ENCODE measurements around the gene ESRP2. TPM values are rescaled to one million over a fixed set of nuclear protein-coding genes. Genes with fewer than 3 reads are reported as not detected.

ESRP2 gene
- total and polyA plus RNA-seq, 2 donors, result 10.1 to 10.7 TPM

- H3K27me3 ChIP-seq (ENCODE audit: control insufficient read depth in 2 of 2, insufficient read depth in 1 of 2, low read length in 1 of 2), result no peaks in the 10 kb centered on the region
- H3K27ac ChIP-seq (ENCODE audit: low read depth in 1 of 2, low read length in 1 of 2), result peak overlapping the region in 1 of 2 donors; percentile 53
- no peak overlapping the region for H3K4me3 ChIP-seq (ENCODE audit: low read length in 2 of 2)
- DNase-seq (ENCODE audit: low read depth in 6 of 9, low spot score in 9 of 9), result no peak
- peaks cover 66 to 97% of the 10 kb centered on the region in 2 donors for H3K4me1 ChIP-seq (ENCODE audit: control insufficient read depth in 2 of 2, insufficient read depth in 2 of 2, low read length in 2 of 2)
- peaks cover 53 to 68% of the 10 kb centered on the region in 2 donors for H3K36me3 ChIP-seq (ENCODE audit: control insufficient read depth in 2 of 2, insufficient read depth in 2 of 2, low read length in 1 of 2)
- H3K9me3 ChIP-seq (ENCODE audit: control insufficient read depth in 2 of 2, insufficient read depth in 1 of 2, low read length in 1 of 2), result peaks cover 1 to 9% of the 10 kb centered on the region in 2 donors
- WGBS, result 97% methylated on average over 18 of the region's 18 CpGs
Observed at GRCh38 chr16:68255712-68256111, 19.8 kb upstream of the ESRP2 start.

- H3K27ac ChIP-seq (ENCODE audit: low read depth in 1 of 2, low read length in 1 of 2), result no peak overlapping the region
- peaks cover 52 to 70% of the 10 kb centered on the region in 2 donors for H3K36me3 ChIP-seq (ENCODE audit: control insufficient read depth in 2 of 2, insufficient read depth in 2 of 2, low read length in 1 of 2)
- H3K4me1 ChIP-seq (ENCODE audit: control insufficient read depth in 2 of 2, insufficient read depth in 2 of 2, low read length in 2 of 2), result peaks cover 50 to 83% of the 10 kb centered on the region in 2 donors
- no peak overlapping the region for H3K4me3 ChIP-seq (ENCODE audit: low read length in 2 of 2)
- H3K27me3 ChIP-seq (ENCODE audit: control insufficient read depth in 2 of 2, insufficient read depth in 1 of 2, low read length in 1 of 2), result no peaks in the 10 kb centered on the region
- peaks cover 0 to 6% of the 10 kb centered on the region in 2 donors for H3K9me3 ChIP-seq (ENCODE audit: control insufficient read depth in 2 of 2, insufficient read depth in 1 of 2, low read length in 1 of 2)
- WGBS, result 96% methylated on average over 4 of the region's 4 CpGs
- no peak for DNase-seq (ENCODE audit: low read depth in 6 of 9, low spot score in 9 of 9)
Observed at GRCh38 chr16:68253721-68254120, 17.8 kb upstream of the ESRP2 start.

GRCh38 chr16:68252383-68252782, 16.5 kb upstream of the ESRP2 start:
- peaks cover 43 to 83% of the 10 kb centered on the region in 2 donors for H3K4me1 ChIP-seq (ENCODE audit: control insufficient read depth in 2 of 2, insufficient read depth in 2 of 2, low read length in 2 of 2)
- WGBS, result 92% methylated on average over 5 of the region's 5 CpGs
- H3K9me3 ChIP-seq (ENCODE audit: control insufficient read depth in 2 of 2, insufficient read depth in 1 of 2, low read length in 1 of 2), result no peaks in the 10 kb centered on the region
- no peak for DNase-seq (ENCODE audit: low read depth in 6 of 9, low spot score in 9 of 9)
- no peaks in the 10 kb centered on the region for H3K27me3 ChIP-seq (ENCODE audit: control insufficient read depth in 2 of 2, insufficient read depth in 1 of 2, low read length in 1 of 2)
- H3K27ac ChIP-seq (ENCODE audit: low read depth in 1 of 2, low read length in 1 of 2), result peak overlapping the region in 1 of 2 donors; percentile 96
- no peak overlapping the region for H3K4me3 ChIP-seq (ENCODE audit: low read length in 2 of 2)
- H3K36me3 ChIP-seq (ENCODE audit: control insufficient read depth in 2 of 2, insufficient read depth in 2 of 2, low read length in 1 of 2), result peaks cover 56 to 68% of the 10 kb centered on the region in 2 donors

- Histone ChIP-seq H3K27me3 (ENCODE audit: control insufficient read depth in 2 of 2, insufficient read depth in 1 of 2, low read length in 1 of 2) (no peaks in the 10 kb centered on the region), H3K9me3 (ENCODE audit: control insufficient read depth in 2 of 2, insufficient read depth in 1 of 2, low read length in 1 of 2) (no peaks in the 10 kb centered on the region), H3K36me3 (ENCODE audit: control insufficient read depth in 2 of 2, insufficient read depth in 2 of 2, low read length in 1 of 2) (peaks cover 56 to 68% of the 10 kb centered on the region in 2 donors), H3K27ac (ENCODE audit: low read depth in 1 of 2, low read length in 1 of 2) (peak overlapping the region; percentile 67 to 96), H3K4me1 (ENCODE audit: control insufficient read depth in 2 of 2, insufficient read depth in 2 of 2, low read length in 2 of 2) (peaks cover 43 to 83% of the 10 kb centered on the region in 2 donors), H3K4me3 (ENCODE audit: low read length in 2 of 2) (no peak overlapping the region)
- 36% methylated on average over 5 of the region's 5 CpGs for WGBS
- peak in 2 of 9 donors; percentile 55 to 71 for DNase-seq (ENCODE audit: low read depth in 6 of 9, low spot score in 9 of 9)
Observed at GRCh38 chr16:68251832-68252231, 15.9 kb upstream of the ESRP2 start.

GRCh38 chr16:68250951-68251350, 15.0 kb upstream of the ESRP2 start:
- Histone ChIP-seq H3K9me3 (ENCODE audit: control insufficient read depth in 2 of 2, insufficient read depth in 1 of 2, low read length in 1 of 2) (no peaks in the 10 kb centered on the region), H3K27me3 (ENCODE audit: control insufficient read depth in 2 of 2, insufficient read depth in 1 of 2, low read length in 1 of 2) (no peaks in the 10 kb centered on the region), H3K4me1 (ENCODE audit: control insufficient read depth in 2 of 2, insufficient read depth in 2 of 2, low read length in 2 of 2) (peaks cover 44 to 83% of the 10 kb centered on the region in 2 donors), H3K36me3 (ENCODE audit: control insufficient read depth in 2 of 2, insufficient read depth in 2 of 2, low read length in 1 of 2) (peaks cover 53 to 63% of the 10 kb centered on the region in 2 donors), H3K4me3 (ENCODE audit: low read length in 2 of 2) (no peak overlapping the region), H3K27ac (ENCODE audit: low read depth in 1 of 2, low read length in 1 of 2) (peak overlapping the region in 1 of 2 donors; percentile 96)
- DNase-seq (ENCODE audit: low read depth in 6 of 9, low spot score in 9 of 9), result no peak
- 91% methylated on average over 6 of the region's 6 CpGs for WGBS

GRCh38 chr16:68249371-68249770, 13.4 kb upstream of the ESRP2 start:
- no peak overlapping the region for H3K4me3 ChIP-seq (ENCODE audit: low read length in 2 of 2)
- no peaks in the 10 kb centered on the region for H3K27me3 ChIP-seq (ENCODE audit: control insufficient read depth in 2 of 2, insufficient read depth in 1 of 2, low read length in 1 of 2)
- no peak overlapping the region for H3K27ac ChIP-seq (ENCODE audit: low read depth in 1 of 2, low read length in 1 of 2)
- WGBS, result 99% methylated on average over 4 of the region's 4 CpGs
- no peak for DNase-seq (ENCODE audit: low read depth in 6 of 9, low spot score in 9 of 9)
- H3K4me1 ChIP-seq (ENCODE audit: control insufficient read depth in 2 of 2, insufficient read depth in 2 of 2, low read length in 2 of 2), result peaks cover 51 to 78% of the 10 kb centered on the region in 2 donors
- H3K36me3 ChIP-seq (ENCODE audit: control insufficient read depth in 2 of 2, insufficient read depth in 2 of 2, low read length in 1 of 2), result peaks cover 38 to 47% of the 10 kb centered on the region in 2 donors
- no peaks in the 10 kb centered on the region for H3K9me3 ChIP-seq (ENCODE audit: control insufficient read depth in 2 of 2, insufficient read depth in 1 of 2, low read length in 1 of 2)

GRCh38 chr16:68247932-68248331, 12.0 kb upstream of the ESRP2 start:
- H3K27ac ChIP-seq (ENCODE audit: low read depth in 1 of 2, low read length in 1 of 2), result no peak overlapping the region
- 96% methylated on average over 4 of the region's 4 CpGs for whole genome bisulfite sequencing
- H3K4me1 ChIP-seq (ENCODE audit: control insufficient read depth in 2 of 2, insufficient read depth in 2 of 2, low read length in 2 of 2), result peaks cover 54 to 70% of the 10 kb centered on the region in 2 donors
- no peak overlapping the region for H3K4me3 ChIP-seq (ENCODE audit: low read length in 2 of 2)
- DNase-seq (ENCODE audit: low read depth in 6 of 9, low spot score in 9 of 9), result no peak
- no peaks in the 10 kb centered on the region for H3K9me3 ChIP-seq (ENCODE audit: control insufficient read depth in 2 of 2, insufficient read depth in 1 of 2, low read length in 1 of 2)
- H3K27me3 ChIP-seq (ENCODE audit: control insufficient read depth in 2 of 2, insufficient read depth in 1 of 2, low read length in 1 of 2), result no peaks in the 10 kb centered on the region
- H3K36me3 ChIP-seq (ENCODE audit: control insufficient read depth in 2 of 2, insufficient read depth in 2 of 2, low read length in 1 of 2), result peaks cover 26 to 35% of the 10 kb centered on the region in 2 donors

GRCh38 chr16:68247400-68247799, 11.5 kb upstream of the ESRP2 start:
- WGBS, result 96% methylated on average over 4 of the region's 4 CpGs
- H3K9me3 ChIP-seq (ENCODE audit: control insufficient read depth in 2 of 2, insufficient read depth in 1 of 2, low read length in 1 of 2), result no peaks in the 10 kb centered on the region
- no peak for DNase-seq (ENCODE audit: low read depth in 6 of 9, low spot score in 9 of 9)
- peaks cover 24 to 31% of the 10 kb centered on the region in 2 donors for H3K36me3 ChIP-seq (ENCODE audit: control insufficient read depth in 2 of 2, insufficient read depth in 2 of 2, low read length in 1 of 2)
- H3K27me3 ChIP-seq (ENCODE audit: control insufficient read depth in 2 of 2, insufficient read depth in 1 of 2, low read length in 1 of 2), result no peaks in the 10 kb centered on the region
- H3K4me1 ChIP-seq (ENCODE audit: control insufficient read depth in 2 of 2, insufficient read depth in 2 of 2, low read length in 2 of 2), result peaks cover 49 to 65% of the 10 kb centered on the region in 2 donors
- H3K27ac ChIP-seq (ENCODE audit: low read depth in 1 of 2, low read length in 1 of 2), result no peak overlapping the region
- H3K4me3 ChIP-seq (ENCODE audit: low read length in 2 of 2), result no peak overlapping the region

- Histone ChIP-seq H3K4me1 (ENCODE audit: control insufficient read depth in 2 of 2, insufficient read depth in 2 of 2, low read length in 2 of 2) (peaks cover 42 to 57% of the 10 kb centered on the region in 2 donors), H3K4me3 (ENCODE audit: low read length in 2 of 2) (no peak overlapping the region), H3K27me3 (ENCODE audit: control insufficient read depth in 2 of 2, insufficient read depth in 1 of 2, low read length in 1 of 2) (no peaks in the 10 kb centered on the region), H3K9me3 (ENCODE audit: control insufficient read depth in 2 of 2, insufficient read depth in 1 of 2, low read length in 1 of 2) (no peaks in the 10 kb centered on the region), H3K36me3 (ENCODE audit: control insufficient read depth in 2 of 2, insufficient read depth in 2 of 2, low read length in 1 of 2) (peaks cover 24 to 27% of the 10 kb centered on the region in 2 donors), H3K27ac (ENCODE audit: low read depth in 1 of 2, low read length in 1 of 2) (no peak overlapping the region)
- 98% methylated on average over 5 of the region's 5 CpGs for WGBS
- DNase-seq (ENCODE audit: low read depth in 6 of 9, low spot score in 9 of 9), result no peak
Observed at GRCh38 chr16:68246666-68247065, 10.7 kb upstream of the ESRP2 start.
